WTC11 (cell line): ENCODE results near the gene MACROD2. TPM values are rescaled to one million over a fixed set of nuclear protein-coding genes. Genes with fewer than 3 reads are reported as not detected.

Source experiments
- ATAC-seq: fragments of 200-7000 bp; cut with Tn5 transposase; 2 replicates; pipeline ENCODE4 v1.10.0; 2021; ENCODE audit warnings: mild to moderate bottlenecking, moderate library complexity
- CTCF ChIA-PET: fragments of 300-600 bp; sonication (Branson Sonifier 250); formaldehyde crosslinking; loops from one replicate; lab custom pipeline; 2021; ENCODE audit warnings: antibody characterized with exemption; lab: Charles Lee
- POLR2A ChIA-PET: fragments of 350-600 bp; sonication (Branson Sonifier 250); formaldehyde crosslinking; loops from one replicate; lab custom pipeline; 2021; ENCODE audit warnings: antibody characterized with exemption; lab: Charles Lee
- DNase-seq: peaks from one replicate; pipeline ENCODE4 v3.0.0; 2021; ENCODE audit warnings: low spot score
- H3K27ac Mint-ChIP-seq: 2 replicates; pipeline ENCODE4 v1.8.0; 2021; ENCODE audit warnings: mixed read lengths
- H3K27me3 Mint-ChIP-seq: 2 replicates; pipeline ENCODE4 v1.8.0; 2021; ENCODE audit warnings: low read depth, mild to moderate bottlenecking, moderate library complexity, mixed read lengths
- H3K36me3 Mint-ChIP-seq: 2 replicates; pipeline ENCODE4 v1.8.0; 2021; ENCODE audit warnings: mixed read lengths
- H3K4me1 Mint-ChIP-seq: 2 replicates; pipeline ENCODE4 v1.8.0; 2022; ENCODE audit warnings: mixed read lengths
- H3K4me3 Mint-ChIP-seq: 2 replicates; pipeline ENCODE4 v1.8.0; 2021; ENCODE audit warnings: mild to moderate bottlenecking, moderate library complexity, mixed read lengths
- H3K9me3 Mint-ChIP-seq: 2 replicates; pipeline ENCODE4 v1.8.0; 2021; ENCODE audit warnings: mixed read lengths
- AFF4 ChIP-seq: sonication (generic); formaldehyde crosslinking; IDR thresholded peaks from 2 replicates; pipeline ENCODE4 v1.8.1; 2023; ENCODE audit warnings: mild to moderate bottlenecking, missing genetic modification reagents, borderline replicate concordance
- CDX4 ChIP-seq: fragments of 250-450 bp; sonication (Bioruptor Pico); IDR thresholded peaks from 2 replicates; pipeline ENCODE4 v1.9.0; 2021; ENCODE audit warnings: moderate library complexity, mild to moderate bottlenecking, inconsistent platforms, borderline replicate concordance
- ELF4 ChIP-seq: sonication (generic); formaldehyde crosslinking; IDR thresholded peaks from 2 replicates; pipeline ENCODE4 v1.8.1; 2022; ENCODE audit warnings: low read depth, mild to moderate bottlenecking, moderate library complexity, missing genetic modification reagents
- EMX1 ChIP-seq: fragments of 250-450 bp; sonication (Bioruptor Pico); IDR thresholded peaks from 2 replicates; pipeline ENCODE4 v1.8.0; 2021; ENCODE audit warnings: mild to moderate bottlenecking
- JUN ChIP-seq: sonication (generic); formaldehyde crosslinking; IDR thresholded peaks from 2 replicates; pipeline ENCODE4 v1.8.0; 2023; ENCODE audit warnings: mild to moderate bottlenecking, missing genetic modification reagents
- KAT7 ChIP-seq: sonication (generic); formaldehyde crosslinking; IDR thresholded peaks from 2 replicates; pipeline ENCODE4 v1.8.1; 2023; ENCODE audit warnings: missing genetic modification reagents, mild to moderate bottlenecking, borderline replicate concordance
- MAX ChIP-seq: sonication (generic); formaldehyde crosslinking; IDR thresholded peaks from 2 replicates; pipeline ENCODE4 v1.8.0; 2022; ENCODE audit warnings: mild to moderate bottlenecking, missing genetic modification reagents
- MLX ChIP-seq: sonication (generic); formaldehyde crosslinking; IDR thresholded peaks from 2 replicates; pipeline ENCODE4 v1.8.1; 2023; ENCODE audit warnings: mild to moderate bottlenecking, missing genetic modification reagents, moderate library complexity
- MXD4 ChIP-seq: fragments of 250-450 bp; sonication (Bioruptor Pico); IDR thresholded peaks from 2 replicates; pipeline ENCODE4 v1.8.0; 2021; ENCODE audit warnings: mild to moderate bottlenecking, moderate library complexity, borderline replicate concordance
- NFYB ChIP-seq: sonication (generic); formaldehyde crosslinking; conservative IDR thresholded peaks from 2 replicates; pipeline ENCODE4 v1.8.0; 2022; ENCODE audit warnings: low read depth, missing genetic modification reagents
- NR1H2 ChIP-seq: sonication (generic); formaldehyde crosslinking; IDR thresholded peaks from 2 replicates; pipeline ENCODE4 v1.9.0; 2021; ENCODE audit warnings: mild to moderate bottlenecking, moderate library complexity, missing genetic modification reagents
- PREB ChIP-seq: sonication (generic); formaldehyde crosslinking; IDR thresholded peaks from 2 replicates; pipeline ENCODE4 v1.8.1; 2022; ENCODE audit warnings: mild to moderate bottlenecking, missing genetic modification reagents, moderate library complexity, borderline replicate concordance
- RELA ChIP-seq: sonication (generic); formaldehyde crosslinking; IDR thresholded peaks from 2 replicates; pipeline ENCODE4 v1.8.1; 2022; ENCODE audit warnings: missing genetic modification reagents, mild to moderate bottlenecking, borderline replicate concordance
- RORB ChIP-seq: fragments of 250-450 bp; sonication (Bioruptor Pico); IDR thresholded peaks from 2 replicates; pipeline ENCODE4 v1.9.0; 2021; ENCODE audit warnings: mild to moderate bottlenecking
- SP1 ChIP-seq: sonication (generic); formaldehyde crosslinking; conservative IDR thresholded peaks from 2 replicates; pipeline ENCODE4 v1.8.1; 2022; ENCODE audit warnings: missing genetic modification reagents
- TP53 ChIP-seq: sonication (generic); formaldehyde crosslinking; IDR thresholded peaks from 2 replicates; pipeline ENCODE4 v1.8.1; 2023; ENCODE audit warnings: mild to moderate bottlenecking, missing genetic modification reagents
- USF2 ChIP-seq: sonication (generic); formaldehyde crosslinking; IDR thresholded peaks from 2 replicates; pipeline ENCODE4 v1.8.1; 2023; ENCODE audit warnings: mild to moderate bottlenecking, missing genetic modification reagents, moderate library complexity
- ZNF219 ChIP-seq: sonication (generic); formaldehyde crosslinking; IDR thresholded peaks from 2 replicates; pipeline ENCODE4 v1.8.0; 2023; ENCODE audit warnings: missing genetic modification reagents, mild to moderate bottlenecking, borderline replicate concordance
- ZNF416 ChIP-seq: fragments of 250-450 bp; sonication (Bioruptor Pico); IDR thresholded peaks from 2 replicates; pipeline ENCODE4 v1.9.0; 2021; ENCODE audit warnings: mild to moderate bottlenecking, inconsistent platforms
- ZNF423 ChIP-seq: fragments of 250-450 bp; sonication (Bioruptor Pico); IDR thresholded peaks from 2 replicates; pipeline ENCODE4 v2.1.2; 2022; ENCODE audit warnings: mild to moderate bottlenecking, moderate library complexity
- ZNF425 ChIP-seq: fragments of 250-450 bp; sonication (Bioruptor Pico); conservative IDR thresholded peaks from 2 replicates; pipeline ENCODE4 v1.9.0; 2021; ENCODE audit warnings: mild to moderate bottlenecking
- ZNF671 ChIP-seq: fragments of 250-450 bp; sonication (Bioruptor Pico); IDR thresholded peaks from 2 replicates; pipeline ENCODE4 v1.8.0; 2021; ENCODE audit warnings: mild to moderate bottlenecking
- total RNA-seq: library from RNA; stranded (reverse); gene quantifications from 3 replicates; pipeline ENCODE4 v1.2.3, GENCODE V29; 2021

MACROD2 gene
- total RNA-seq, 1 experiment from 2014 or later = 4.1 TPM

GRCh38 chr20:16035576-16035975 is 2040.3 kb downstream of the MACROD2 start:
- ChIA-PET POLR2A (no interaction called here), CTCF (no interaction called here)
- TF ChIP-seq AFF4 (CRISPR knock-in tag) = no peak
- no peak for TF ChIP-seq RELA (CRISPR knock-in tag)
- no peak for TF ChIP-seq RORB (CRISPR knock-in tag)
- TF ChIP-seq NFYB (CRISPR knock-in tag) = no peak
- TF ChIP-seq MXD4 (CRISPR knock-in tag) = no peak
- no peak for TF ChIP-seq USF2
- no peak for TF ChIP-seq MLX (CRISPR knock-in tag)
- no peak for TF ChIP-seq EMX1 (CRISPR knock-in tag)
- no peak for TF ChIP-seq SP1 (CRISPR knock-in tag)
- no peak for TF ChIP-seq CDX4 (CRISPR knock-in tag)
- TF ChIP-seq ZNF219 = no peak
- TF ChIP-seq ZNF423 = no peak
- no peak for TF ChIP-seq JUN (CRISPR knock-in tag)
- no peak for TF ChIP-seq TP53 (CRISPR knock-in tag)
- TF ChIP-seq ZNF425 (CRISPR knock-in tag) = no peak
- Mint-ChIP-seq H3K36me3 (no peaks in the 10 kb centered on the region), H3K4me3 (no peak overlapping the region), H3K27me3 (no peaks in the 10 kb centered on the region), H3K9me3 (no peaks in the 10 kb centered on the region), H3K4me1 (peaks cover 22% of the 10 kb centered on the region), H3K27ac (no peak overlapping the region)
- DNase-seq = no peak
- peak; percentile 41; the same call in 1 of the 2 replicates for ATAC-seq

- H3K4me3 Mint-ChIP-seq = no peak overlapping the region
- POLR2A ChIA-PET = no interaction called here
- no peaks in the 10 kb centered on the region for H3K27me3 Mint-ChIP-seq
- CTCF ChIA-PET = no interaction called here
- DNase-seq (no peak), ATAC-seq (no peak)
- peaks cover 28% of the 10 kb centered on the region for H3K4me1 Mint-ChIP-seq
- H3K9me3 Mint-ChIP-seq = no peaks in the 10 kb centered on the region
- no peaks in the 10 kb centered on the region for H3K36me3 Mint-ChIP-seq
- H3K27ac Mint-ChIP-seq = no peak overlapping the region
- TF ChIP-seq NR1H2 (CRISPR knock-in tag) (no peak), AFF4 (CRISPR knock-in tag) (no peak), ZNF416 (CRISPR knock-in tag) (no peak), KAT7 (CRISPR knock-in tag) (no peak), ELF4 (CRISPR knock-in tag) (no peak), PREB (CRISPR knock-in tag) (no peak), ZNF671 (no peak), EMX1 (CRISPR knock-in tag) (no peak), MAX (CRISPR knock-in tag) (no peak), RELA (CRISPR knock-in tag) (no peak), NFYB (CRISPR knock-in tag) (no peak)
Measured at GRCh38 chr20:16036331-16036730, 2041.0 kb downstream of the MACROD2 start.
